AG09309 (cell line): ENCODE data around the gene CACNA1C.

Experiments
- DNase-seq: peaks from one replicate; pipeline ENCODE4 v3.0.0-alpha.2; 2010; ENCODE audit warnings: low read depth
- H3K4me3 ChIP-seq: 2 replicates; pipeline ENCODE4 v1.5.1; 2011; ENCODE audit warnings: mild to moderate bottlenecking, low read depth, low read length, moderate library complexity; ENCODE audit not compliant: control insufficient read depth
- CTCF ChIP-seq: IDR thresholded peaks from 2 replicates; pipeline ENCODE4 v1.5.1; 2011; ENCODE audit warnings: mild to moderate bottlenecking, low read depth, low read length, inconsistent platforms; ENCODE audit not compliant: insufficient read depth, control insufficient read depth; ENCODE audit errors: missing control alignments

CACNA1C gene

GRCh38 chr12:2567711-2568110 is 514.9 kb downstream of the CACNA1C start:
- TF ChIP-seq CTCF: no peak
- DNase-seq: no peak
- no peak overlapping the region for H3K4me3 ChIP-seq

- TF ChIP-seq CTCF: no peak
- DNase-seq: no peak
- no peak overlapping the region for H3K4me3 ChIP-seq
These were observed 517.8 kb downstream of the CACNA1C start for GRCh38 chr12:2570562-2570961.

GRCh38 chr12:2574355-2574935 is 521.7 kb downstream of the CACNA1C start:
- DNase-seq: no peak
- H3K4me3 ChIP-seq: no peak overlapping the region
- TF ChIP-seq CTCF: no peak

- no peak for DNase-seq
- H3K4me3 ChIP-seq: no peak overlapping the region
- no peak for TF ChIP-seq CTCF
These were observed 522.5 kb downstream of the CACNA1C start for GRCh38 chr12:2575245-2575644.

GRCh38 chr12:2578211-2578610 is 525.4 kb downstream of the CACNA1C start:
- no peak overlapping the region for H3K4me3 ChIP-seq
- TF ChIP-seq CTCF: no peak

GRCh38 chr12:2578772-2579171 is 526.0 kb downstream of the CACNA1C start:
- no peak for TF ChIP-seq CTCF
- H3K4me3 ChIP-seq: no peak overlapping the region
- DNase-seq: no peak

More at GRCh38 chr12:2578211-2578610, 525.4 kb downstream of the CACNA1C start:
- no peak for DNase-seq

- DNase-seq: peak; percentile 23
- TF ChIP-seq CTCF: no peak
- H3K4me3 ChIP-seq: no peak overlapping the region
These were observed 528.0 kb downstream of the CACNA1C start for GRCh38 chr12:2580821-2581220.
